HG03025 (cell line): Measurements from ENCODE around the gene MYO1F.
"Not testable (repeated sequence)": the region's sequence is repeated elsewhere in the genome, so short reads cannot be mapped to it uniquely, and the experiment has no call there.

Experiments used
- ATAC-seq: cut with Tn5 transposase; IDR thresholded peaks from one replicate; pipeline ENCODE4 v1.9.1; 2021; ENCODE audit warnings: mild to moderate bottlenecking, moderate library complexity; ENCODE audit not compliant: unreplicated experiment, low FRiP score

Gene MYO1F

GRCh38 chr19:8577247-8577646, at the start of gene MYO1F:
Gene MYO1F, minus strand, starts transcription at chr19:8577442. Its CDS starts 133 bp downstream, at chr19:8577309.
- no peak for ATAC-seq

GRCh38 chr19:8626842-8627241, 49.6 kb upstream of the MYO1F start:
- no peak for ATAC-seq

- ATAC-seq = not testable (repeated sequence)
Observed at GRCh38 chr19:8622886-8623285, 45.6 kb upstream of the MYO1F start.

- ATAC-seq = no peak
Observed at GRCh38 chr19:8618751-8619150, 41.5 kb upstream of the MYO1F start.

GRCh38 chr19:8617984-8618383, 40.7 kb upstream of the MYO1F start:
- ATAC-seq = no peak

- not testable (repeated sequence) for ATAC-seq
Observed at GRCh38 chr19:8617325-8617724, 40.1 kb upstream of the MYO1F start.

- no peak for ATAC-seq
Observed at GRCh38 chr19:8616861-8617260, 39.6 kb upstream of the MYO1F start.

- no peak for ATAC-seq
Observed at GRCh38 chr19:8615813-8616596, 38.8 kb upstream of the MYO1F start.

GRCh38 chr19:8615024-8615423, 37.8 kb upstream of the MYO1F start:
- no peak for ATAC-seq

- no peak for ATAC-seq
Observed at GRCh38 chr19:8614455-8614854, 37.2 kb upstream of the MYO1F start.

- no peak for ATAC-seq
Observed at GRCh38 chr19:8612807-8613171, 35.5 kb upstream of the MYO1F start.

- no peak for ATAC-seq
Observed at GRCh38 chr19:8611877-8612806, 34.9 kb upstream of the MYO1F start.

- ATAC-seq = no peak
Observed at GRCh38 chr19:8611391-8611876, 34.2 kb upstream of the MYO1F start.

GRCh38 chr19:8610936-8611300, 33.7 kb upstream of the MYO1F start:
- ATAC-seq = no peak

GRCh38 chr19:8610041-8610935, 33.0 kb upstream of the MYO1F start, which contains the start of gene ADAMTS10:
Gene ADAMTS10, minus strand, starts transcription at chr19:8610715. Its CDS starts 5,005 bp downstream, at chr19:8605710.
- no peak for ATAC-seq

- no peak for ATAC-seq
Observed at GRCh38 chr19:8609279-8610040, 32.2 kb upstream of the MYO1F start.

- ATAC-seq = no peak
Observed at GRCh38 chr19:8608941-8609278, 31.7 kb upstream of the MYO1F start.

- ATAC-seq = no peak
Observed at GRCh38 chr19:8607386-8607785, 30.1 kb upstream of the MYO1F start.

- no peak for ATAC-seq
Observed at GRCh38 chr19:8605514-8605913, 28.3 kb upstream of the MYO1F start.

GRCh38 chr19:8601796-8602195, 24.6 kb upstream of the MYO1F start:
- no peak for ATAC-seq
